Spleen (tissue), 11 donors: ENCODE data around the gene ITGB2. TPM values are rescaled to one million over a fixed set of nuclear protein-coding genes. Genes with fewer than 3 reads are reported as not detected.

Experiments
- DNase-seq: peaks from one replicate; pipeline ENCODE4 v3.0.0-alpha.2; 2020
- H3K27ac ChIP-seq, 8 donors: fragments of 200-600 bp; sonication (generic) in 7 of 8; 1 replicate in 4 of 8; 2 replicates in 4 of 8; pipeline versions ENCODE4 v1.5.0 to v1.8.0; 2016 to 2021; ENCODE audit warnings: inconsistent platforms in 4 of 8, mild to moderate bottlenecking in 4 of 8, moderate library complexity in 1 of 8
- H3K27me3 ChIP-seq, 7 donors: fragments of 200-600 bp; sonication (generic) in 6 of 7; replicated peaks in 1 of 7; 1 replicate in 4 of 7; 2 replicates in 3 of 7; pipeline versions ENCODE4 v1.5.0 to v1.8.0; 2016 to 2021; ENCODE audit warnings: inconsistent platforms in 3 of 7, mild to moderate bottlenecking in 1 of 7
- H3K36me3 ChIP-seq, 6 donors: fragments of 200-600 bp; sonication (generic) in 5 of 6; 1 replicate in 4 of 6; 2 replicates in 2 of 6; pipeline versions ENCODE4 v1.5.0 to v1.8.0; 2016 to 2021; ENCODE audit warnings: inconsistent platforms in 2 of 6
- H3K4me1 ChIP-seq, 6 donors: fragments of 200-600 bp; sonication (generic) in 5 of 6; 1 replicate in 3 of 6; 2 replicates in 3 of 6; pipeline versions ENCODE4 v1.5.0 to v1.8.0; 2016 to 2021; ENCODE audit warnings: inconsistent platforms in 3 of 6
- H3K4me3 ChIP-seq, 8 donors: fragments of 200-600 bp; sonication (generic) in 7 of 8; 1 replicate in 4 of 8; 2 replicates in 4 of 8; pipeline versions ENCODE4 v1.5.0 to v1.8.0; 2016 to 2021; ENCODE audit warnings: inconsistent platforms in 4 of 8, mild to moderate bottlenecking in 4 of 8, moderate library complexity in 2 of 8
- H3K9me3 ChIP-seq, 8 donors: fragments of 200-600 bp; sonication (generic) in 7 of 8; 1 replicate in 4 of 8; 2 replicates in 4 of 8; pipeline versions ENCODE4 v1.5.0 to v1.8.0; 2016 to 2021; ENCODE audit warnings: inconsistent platforms in 4 of 8
- CTCF ChIP-seq, 11 experiments: fragments of 200-600 bp in 7 of 11; fragments of 450-650 bp in 4 of 11; sonication (generic) in 4 of 11; IDR thresholded peaks in 8 of 11; conservative IDR thresholded peaks in 3 of 11; 1 replicate in 7 of 11; 2 replicates in 4 of 11; pipeline versions ENCODE4 v1.4.0 to v1.8.0; 2016 to 2021; ENCODE audit warnings: antibody characterized with exemption in 11 of 11, inconsistent platforms in 4 of 11, mild to moderate bottlenecking in 1 of 11
- POLR2A ChIP-seq, 3 donors: fragments of 450-650 bp; IDR thresholded peaks; one replicate each; pipeline ENCODE4 v1.5.1; 2017; ENCODE audit warnings: antibody characterized with exemption in 3 of 3, mild to moderate bottlenecking in 1 of 3
- POLR2AphosphoS5 ChIP-seq, 3 donors: sonication (generic); formaldehyde crosslinking; IDR thresholded peaks; one replicate each; pipeline ENCODE4 v1.5.1; 2017; ENCODE audit warnings: antibody characterized with exemption in 3 of 3
- WGBS, 5 donors: extraction: QIAGEN DNeasy Blood & Tissue Kit in 3 of 5; methylation state at CpG; one replicate each; pipeline versions ENCODE4 v1.1.5 to v1.1.7; 2013 to 2018; 5-methylcytosine and 5-hydroxymethylcytosine counted together
- intact Hi-C: fragments of 100-400 bp; cut with DNase I; formaldehyde crosslinking; loops from one replicate; pipeline ENCODE4 v1.15.0; 2023; ENCODE audit warnings: low total_unique reads
- polyA plus RNA-seq, 3 donors: library from polyadenylated mRNA; stranded (reverse); fragments of 200-250 nt; gene quantifications; one replicate each; pipeline ENCODE4 v1.2.1, GENCODE V29; 2013
- total RNA-seq, 7 donors: library from RNA; depleted of rRNA in 3 of 7; stranded (reverse); fragments of >200 nt in 3 of 7; fragmentation: NEBNext Ultra II Directional in 4 of 7; extraction: Animal tissue kit (Norgen Biotek cat#: 25700) in 4 of 7; gene quantifications; one replicate each; pipeline versions ENCODE4 v1.1.0 to v1.2.1, GENCODE V29; 2016 to 2021
- donor health status: healthy with polysubstance abuse.
- donor health status: DM: no; HTN: no; CAD: no; lungs with moderate emphysema.
- donor health status: DM: no; HTN: no; CAD: no.
- donor health status: Bipolar disorder and iron deficiency.
- donor health status: healthy.
- donor health status: DM: no; HTN: no; CAD: no.
- donor health status: DM: yes; HTN: yes; CAD: no.

Gene ITGB2
- total and polyA plus RNA-seq, 10 donors: 92.1 to 754 (median 338) TPM

DNA sequence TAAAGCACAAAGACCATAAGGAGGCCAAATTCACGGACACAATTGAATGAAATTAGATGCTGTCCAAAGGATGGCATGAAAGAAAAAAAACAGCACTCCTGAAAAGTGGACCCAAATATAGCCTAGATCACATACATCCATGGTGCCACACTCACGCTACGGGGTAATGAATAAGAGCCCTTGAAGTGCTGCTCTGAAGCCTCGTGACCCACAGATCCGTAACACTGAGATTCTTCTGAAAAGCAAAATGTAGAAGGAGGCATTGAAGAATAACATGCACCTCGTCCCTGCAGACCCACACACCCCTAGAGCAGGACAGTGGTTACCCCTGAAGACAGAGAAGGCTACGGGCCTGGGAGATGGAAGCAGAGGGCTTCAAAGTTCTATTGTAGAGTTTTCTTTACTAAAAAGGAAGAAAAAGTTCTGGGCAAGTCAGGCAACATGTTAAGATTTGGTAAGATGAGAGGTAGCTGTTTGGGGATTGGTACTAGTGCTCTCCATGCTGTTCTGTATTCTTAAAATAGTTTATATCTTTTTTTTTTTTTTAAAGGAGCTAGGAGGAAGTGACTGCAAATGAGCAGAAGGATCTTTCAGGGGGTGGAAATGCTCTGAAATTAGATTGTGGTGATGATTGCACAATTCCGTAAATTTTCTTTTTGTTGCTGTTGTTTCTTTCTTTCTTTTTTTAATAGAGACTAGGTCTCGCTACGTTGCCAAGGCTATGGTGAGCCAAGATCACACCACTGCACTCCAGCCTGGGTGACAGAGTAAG, 4.1 kb upstream of the ITGB2 start:
- peak; percentile 50 for DNase-seq
- H3K27ac ChIP-seq: peak overlapping the region; percentile 5 to 97 (median 90)
- 43 to 47% (median 44%) methylated on average over 10 of the region's 10 CpGs for WGBS, 5 donors
- H3K4me3 ChIP-seq: peak overlapping the region in 1 of 8 donors; percentile 86
- H3K27me3 ChIP-seq: no peaks in the 10 kb centered on the region
- peaks cover 0 to 5% (median 0%) of the 10 kb centered on the region in 8 donors for H3K9me3 ChIP-seq
- TF ChIP-seq CTCF (IDR thresholded peaks at IDR 0.05 in 8 of 11, conservative IDR thresholded peaks at IDR 0.05 in 3 of 11): no peak
- TF ChIP-seq POLR2A (IDR thresholded peaks at IDR 0.05): no peak
- TF ChIP-seq POLR2AphosphoS5 (IDR thresholded peaks at IDR 0.05): no peak
- H3K36me3 ChIP-seq: no peaks in the 10 kb centered on the region
- H3K4me1 ChIP-seq: peaks cover 28 to 100% (median 84%) of the 10 kb centered on the region in 6 donors
- intact Hi-C loops: loop anchor here (10.0 kb wide), 1 partner anchor 120 kb away; the partner anchor contains the start of gene UBE2G2

DNA sequence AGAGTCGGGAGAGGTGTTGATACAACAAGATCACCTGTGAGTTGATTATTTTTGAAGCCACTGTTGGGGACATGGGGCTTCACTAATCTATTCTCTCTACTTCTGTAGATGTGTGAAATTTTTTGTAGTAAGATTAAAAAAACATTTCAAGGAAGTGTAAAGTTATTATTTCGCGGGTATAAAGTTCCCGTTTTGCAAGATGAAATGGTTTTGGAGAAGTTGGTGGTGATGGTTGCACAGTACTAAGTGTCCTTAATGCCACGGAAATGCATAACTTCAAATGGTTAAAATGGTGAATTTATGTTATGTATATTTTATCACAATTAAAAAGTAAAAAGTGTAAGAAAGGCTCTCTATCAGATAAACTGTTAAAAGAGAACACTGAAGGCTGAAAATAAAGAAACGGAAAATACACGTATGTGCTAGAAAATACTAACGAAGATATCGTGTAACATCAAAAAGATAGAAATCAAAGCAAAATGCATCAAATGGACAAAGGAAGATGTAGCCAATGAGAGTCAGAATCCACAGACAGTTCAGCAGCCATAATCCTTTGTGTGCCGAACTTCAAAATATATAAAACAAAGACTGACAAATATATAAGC, 2.9 kb upstream of the ITGB2 start:
- no peak for DNase-seq
- peak overlapping the region in 2 of 8 donors; percentile 12 to 39 for H3K4me3 ChIP-seq
- peaks cover 28 to 98% (median 79%) of the 10 kb centered on the region in 6 donors for H3K4me1 ChIP-seq
- 49 to 65% (median 58%) methylated on average over 10 of the region's 10 CpGs for WGBS, 5 donors
- peaks cover 0 to 2% (median under 1%) of the 10 kb centered on the region in 6 donors for H3K36me3 ChIP-seq
- H3K9me3 ChIP-seq: no peaks in the 10 kb centered on the region
- no peaks in the 10 kb centered on the region for H3K27me3 ChIP-seq
- intact Hi-C loops: loop anchor here (10.0 kb wide), 1 partner anchor 119 kb away; the partner anchor contains the start of gene UBE2G2
- no peak for TF ChIP-seq CTCF (IDR thresholded peaks at IDR 0.05 in 8 of 11, conservative IDR thresholded peaks at IDR 0.05 in 3 of 11)
- TF ChIP-seq POLR2AphosphoS5 (IDR thresholded peaks at IDR 0.05): no peak
- no peak for TF ChIP-seq POLR2A (IDR thresholded peaks at IDR 0.05)
- peak overlapping the region in 6 of 8 donors; percentile 85 to 97 (median 94) for H3K27ac ChIP-seq

DNA sequence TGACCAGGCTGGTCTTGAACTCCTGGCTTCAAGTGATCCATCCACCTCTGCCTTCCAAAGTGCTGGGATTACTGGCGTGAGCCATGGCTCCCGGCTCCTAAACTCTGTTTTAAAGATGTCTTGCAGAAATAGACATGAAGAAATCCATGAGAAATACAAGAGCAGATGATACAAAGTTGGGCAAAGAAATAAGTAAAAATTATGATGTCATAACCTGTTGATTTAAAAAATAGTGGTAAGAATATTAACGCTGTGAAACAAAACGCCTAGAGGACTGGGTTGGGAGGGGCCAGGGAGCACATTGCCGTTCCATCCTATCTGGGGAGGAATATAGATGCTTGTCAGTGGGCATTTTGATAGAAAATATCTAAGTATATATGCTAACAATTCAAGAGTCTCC, 1.2 kb upstream of the ITGB2 start:
- 59 to 79% (median 73%) methylated on average over 5 of the region's 5 CpGs for WGBS, 5 donors
- intact Hi-C loops: loop anchor here (10.0 kb wide), 1 partner anchor 117 kb away; the partner anchor contains the start of gene UBE2G2
- H3K27me3 ChIP-seq: no peaks in the 10 kb centered on the region
- H3K27ac ChIP-seq: peak overlapping the region; percentile 77 to 97 (median 90)
- no peaks in the 10 kb centered on the region for H3K9me3 ChIP-seq
- peaks cover 31 to 98% (median 79%) of the 10 kb centered on the region in 6 donors for H3K4me1 ChIP-seq
- peak overlapping the region in 7 of 8 donors; percentile 2 to 93 (median 66) for H3K4me3 ChIP-seq
- peak; percentile 14 for DNase-seq
- H3K36me3 ChIP-seq: peaks cover 0 to 18% (median 11%) of the 10 kb centered on the region in 6 donors
- TF ChIP-seq POLR2AphosphoS5 (IDR thresholded peaks at IDR 0.05) (no peak), POLR2A (IDR thresholded peaks at IDR 0.05) (no peak), CTCF (IDR thresholded peaks at IDR 0.05 in 8 of 11, conservative IDR thresholded peaks at IDR 0.05 in 3 of 11) (no peak)
